HEK293 (cell line): ENCODE results near the gene UMAD1.
A peak's percentile ranks its signal among the peaks of the same experiment; 100 is the strongest.

Experiments used
- CTCF ChIA-PET: fragments of 350-600 bp; formaldehyde crosslinking; extraction: SDS; loops from one replicate; lab custom pipeline; 2021; ENCODE audit warnings: antibody characterized with exemption; lab: Yijun Ruan, JAX
- POLR2A ChIA-PET: fragments of 300-600 bp; formaldehyde crosslinking; extraction: SDS; loops from one replicate; lab custom pipeline; 2020; ENCODE audit warnings: antibody characterized with exemption, inconsistent platforms; lab: Yijun Ruan, JAX
- H3K27ac ChIP-seq: fragments of 200-500 bp; sonication (Bioruptor generic); 2 replicates; pipeline ENCODE4 v1.5.1; 2014; ENCODE audit warnings: low read depth, low read length, control low read depth, inconsistent platforms; ENCODE audit errors: extremely low read depth
- H3K36me3 ChIP-seq, 2 experiments: fragments of 200-500 bp in 1 of 2; sonication (Bioruptor generic) in 1 of 2; 1 replicate in 1 of 2; 2 replicates in 1 of 2; pipeline ENCODE4 v1.5.1; 2014 to 2017; ENCODE audit warnings: inconsistent platforms in 2 of 2, low read length in 2 of 2; ENCODE audit not compliant: control insufficient read depth in 2 of 2, insufficient read depth in 1 of 2
- H3K4me1 ChIP-seq: fragments of 200-500 bp; sonication (Bioruptor generic); 2 replicates; pipeline ENCODE4 v1.5.1; 2014; ENCODE audit warnings: mild to moderate bottlenecking, low read length, inconsistent platforms; ENCODE audit not compliant: control insufficient read depth, insufficient read depth
- H3K4me3 ChIP-seq: 2 replicates; pipeline ENCODE4 v1.5.1; 2011; ENCODE audit warnings: low read depth, mild to moderate bottlenecking, control low read depth, low read length, moderate library complexity
- H3K9me3 ChIP-seq: fragments of 200-500 bp; sonication (Bioruptor generic); 2 replicates; pipeline ENCODE4 v1.5.1; 2014; ENCODE audit warnings: low read depth, low read length, inconsistent platforms; ENCODE audit not compliant: control insufficient read depth, insufficient read depth
- IKZF3 ChIP-seq: fragments of 450-650 bp; IDR thresholded peaks from 2 replicates; pipeline ENCODE4 v1.5.0; 2018; ENCODE audit warnings: missing biosample characterization, mild to moderate bottlenecking, missing genetic modification characterization, moderate library complexity
- KLF10 ChIP-seq: fragments of 450-650 bp; IDR thresholded peaks from 2 replicates; pipeline ENCODE4 v1.5.1; 2018; ENCODE audit warnings: missing biosample characterization, mild to moderate bottlenecking, missing genetic modification characterization
- OVOL3 ChIP-seq: fragments of 450-650 bp; formaldehyde crosslinking; IDR thresholded peaks from 2 replicates; pipeline ENCODE4 v1.5.1; 2016; ENCODE audit warnings: missing biosample characterization, missing genetic modification characterization
- PRDM10 ChIP-seq: fragments of 450-650 bp; formaldehyde crosslinking; IDR thresholded peaks from 2 replicates; pipeline ENCODE4 v1.5.1; 2016; ENCODE audit warnings: missing biosample characterization, missing genetic modification characterization
- SETDB1 ChIP-seq: IDR thresholded peaks from one replicate; pipeline ENCODE4 v1.6.1; 2017; ENCODE audit warnings: mild to moderate bottlenecking, low read length, moderate library complexity, mixed read lengths; ENCODE audit not compliant: insufficient read length
- ZBTB49 ChIP-seq: fragments of 450-650 bp; formaldehyde crosslinking; IDR thresholded peaks from 2 replicates; pipeline ENCODE4 v1.5.1; 2016; ENCODE audit warnings: missing biosample characterization, missing genetic modification characterization, low read depth
- ZNF132 ChIP-seq: fragments of 450-650 bp; formaldehyde crosslinking; IDR thresholded peaks from 2 replicates; pipeline ENCODE4 v1.5.1; 2017; ENCODE audit warnings: missing biosample characterization, missing genetic modification characterization, borderline replicate concordance
- ZNF157 ChIP-seq: fragments of 450-650 bp; formaldehyde crosslinking; IDR thresholded peaks from 2 replicates; pipeline ENCODE4 v1.5.1; 2016; ENCODE audit warnings: missing biosample characterization, missing genetic modification characterization
- ZNF174 ChIP-seq: fragments of 450-650 bp; formaldehyde crosslinking; IDR thresholded peaks from 2 replicates; pipeline ENCODE4 v1.5.0; 2017; ENCODE audit warnings: missing biosample characterization, mild to moderate bottlenecking, missing genetic modification characterization
- ZNF175 ChIP-seq: fragments of 450-650 bp; formaldehyde crosslinking; IDR thresholded peaks from 2 replicates; pipeline ENCODE4 v1.5.1; 2016; ENCODE audit warnings: missing biosample characterization, missing genetic modification characterization
- ZNF311 ChIP-seq: fragments of 450-650 bp; formaldehyde crosslinking; IDR thresholded peaks from 2 replicates; pipeline ENCODE4 v1.5.1; 2017; ENCODE audit warnings: missing biosample characterization, missing genetic modification characterization, borderline replicate concordance
- ZNF341 ChIP-seq: fragments of 450-650 bp; formaldehyde crosslinking; IDR thresholded peaks from 2 replicates; pipeline ENCODE4; 2016; ENCODE audit warnings: low read depth, missing biosample characterization, missing genetic modification characterization
- ZNF426 ChIP-seq: fragments of 450-650 bp; formaldehyde crosslinking; IDR thresholded peaks from 2 replicates; pipeline ENCODE4 v1.5.1; 2017; ENCODE audit warnings: missing biosample characterization, missing genetic modification characterization, mild to moderate bottlenecking, inconsistent platforms, moderate library complexity
- ZNF48 ChIP-seq: fragments of 450-650 bp; formaldehyde crosslinking; IDR thresholded peaks from 2 replicates; pipeline ENCODE4 v1.5.1; 2016; ENCODE audit warnings: missing biosample characterization, missing genetic modification characterization
- ZNF501 ChIP-seq: fragments of 450-650 bp; formaldehyde crosslinking; IDR thresholded peaks from 2 replicates; pipeline ENCODE4 v1.5.1; 2016; ENCODE audit warnings: missing biosample characterization, missing genetic modification characterization
- ZNF544 ChIP-seq: fragments of 450-650 bp; formaldehyde crosslinking; IDR thresholded peaks from 2 replicates; pipeline ENCODE4 v1.5.0; 2017; ENCODE audit warnings: missing biosample characterization, missing genetic modification characterization
- ZNF571 ChIP-seq: fragments of 450-650 bp; formaldehyde crosslinking; IDR thresholded peaks from 2 replicates; pipeline ENCODE4 v1.5.0; 2017; ENCODE audit warnings: missing biosample characterization, missing genetic modification characterization
- ZNF654 ChIP-seq: fragments of 450-650 bp; formaldehyde crosslinking; IDR thresholded peaks from 2 replicates; pipeline ENCODE4 v1.5.1; 2016; ENCODE audit warnings: low read depth, missing biosample characterization, missing genetic modification characterization
- ZNF670 ChIP-seq: fragments of 450-650 bp; formaldehyde crosslinking; IDR thresholded peaks from 2 replicates; pipeline ENCODE4 v1.5.1; 2016; ENCODE audit warnings: missing biosample characterization, missing genetic modification characterization, low read depth
- ZNF776 ChIP-seq: fragments of 450-650 bp; formaldehyde crosslinking; IDR thresholded peaks from 2 replicates; pipeline ENCODE4 v1.5.0; 2017; ENCODE audit warnings: missing biosample characterization, missing genetic modification characterization, borderline replicate concordance
- ZNF792 ChIP-seq: fragments of 450-650 bp; formaldehyde crosslinking; IDR thresholded peaks from 2 replicates; pipeline ENCODE4 v1.5.1; 2016; ENCODE audit warnings: missing biosample characterization, missing genetic modification characterization

UMAD1 gene

GRCh38 chr7:7662527-7662926 lies 22.0 kb downstream of the UMAD1 start:
- H3K36me3 ChIP-seq = no peaks in the 10 kb centered on the region
- H3K27ac ChIP-seq = no peak overlapping the region
- peak; percentile 40; the same call in 1 of the 2 replicates for TF ChIP-seq ZNF654 (tag by site-specific recombination)
- no peak for TF ChIP-seq ZNF175 (tag by site-specific recombination)
- no peaks in the 10 kb centered on the region for H3K9me3 ChIP-seq
- ChIA-PET CTCF (interaction anchor here (0.6 to 1.4 kb wide), 4 partner anchors 18 to 528 kb away, joined by 3 to 6 read pairs (median 4); no protein-coding TSS in a partner anchor), POLR2A (no interaction called here)
- H3K4me3 ChIP-seq = no peak overlapping the region
- no peaks in the 10 kb centered on the region for H3K4me1 ChIP-seq

GRCh38 chr7:7664291-7664690 lies 23.7 kb downstream of the UMAD1 start:
- TF ChIP-seq ZNF571 (tag by site-specific recombination) (no peak), SETDB1 (no peak), ZNF341 (tag by site-specific recombination) (no peak), ZNF670 (tag by site-specific recombination) (no peak), ZNF175 (tag by site-specific recombination) (no peak), ZNF157 (tag by site-specific recombination) (no peak), ZNF48 (no peak), ZNF501 (no peak), ZNF792 (no peak), ZNF132 (tag by site-specific recombination) (no peak), ZNF544 (no peak), IKZF3 (tag by site-specific recombination) (no peak), ZNF174 (tag by site-specific recombination) (no peak), ZNF776 (tag by site-specific recombination) (no peak), ZBTB49 (no peak), KLF10 (tag by site-specific recombination) (no peak), PRDM10 (no peak), OVOL3 (tag by site-specific recombination) (no peak), ZNF426 (tag by site-specific recombination) (no peak), ZNF311 (tag by site-specific recombination) (no peak)
- Histone ChIP-seq H3K9me3 (no peaks in the 10 kb centered on the region), H3K4me3 (no peak overlapping the region), H3K4me1 (no peaks in the 10 kb centered on the region), H3K27ac (no peak overlapping the region), H3K36me3 (no peaks in the 10 kb centered on the region)
- CTCF ChIA-PET = interaction anchor here (1.0 kb wide), 1 partner anchor 97 kb away, joined by 3 read pairs; no protein-coding TSS in a partner anchor
- POLR2A ChIA-PET = no interaction called here
